ENCODE results near the gene VANGL2.
"Not testable (repeated sequence)": the region's sequence is repeated elsewhere in the genome, so short reads cannot be mapped to it uniquely, and the experiment has no call there.

The VANGL2 gene

GRCh38 chr1:160370561-160371345, 29.6 kb upstream of the VANGL2 start:
- DNase-seq = no peak

GRCh38 chr1:160371346-160371631, 29.1 kb upstream of the VANGL2 start:
- DNase-seq = no peak

GRCh38 chr1:160371756-160372155, 28.6 kb upstream of the VANGL2 start:
- no peak for DNase-seq

GRCh38 chr1:160373696-160374095, 26.7 kb upstream of the VANGL2 start:
- DNase-seq = no peak

GRCh38 chr1:160374306-160375110, 25.9 kb upstream of the VANGL2 start:
- no peak for DNase-seq

GRCh38 chr1:160375788-160376524, 24.4 kb upstream of the VANGL2 start:
- DNase-seq = no peak

- DNase-seq = peak; percentile 82
These were observed 23.7 kb upstream of the VANGL2 start for GRCh38 chr1:160376525-160377131.

- DNase-seq = no peak
These were observed 22.7 kb upstream of the VANGL2 start for GRCh38 chr1:160377585-160378206.

GRCh38 chr1:160384812-160385211, 15.6 kb upstream of the VANGL2 start:
- DNase-seq = not testable (repeated sequence)

GRCh38 chr1:160388406-160388805, 12.0 kb upstream of the VANGL2 start:
- not testable (repeated sequence) for DNase-seq

GRCh38 chr1:160394673-160395072, 5.7 kb upstream of the VANGL2 start:
- no peak for DNase-seq

- DNase-seq = no peak
These were observed 2.7 kb upstream of the VANGL2 start for GRCh38 chr1:160397651-160398050.

- DNase-seq = no peak
These were observed 1.5 kb upstream of the VANGL2 start for GRCh38 chr1:160398823-160399222.

GRCh38 chr1:160399544-160400222, 681 bp upstream of the VANGL2 start:
- no peak for DNase-seq

GRCh38 chr1:160400646-160401486, 502 bp downstream of the VANGL2 start:
- peak; percentile 45 for DNase-seq

- DNase-seq = peak; percentile 39
These were observed 1.1 kb downstream of the VANGL2 start for GRCh38 chr1:160401487-160401805.

- DNase-seq = no peak
These were observed 1.8 kb downstream of the VANGL2 start for GRCh38 chr1:160402001-160402795.

GRCh38 chr1:160403244-160403643, 2.9 kb downstream of the VANGL2 start:
- no peak for DNase-seq

GRCh38 chr1:160404094-160404493, 3.7 kb downstream of the VANGL2 start:
- no peak for DNase-seq

- no peak for DNase-seq
These were observed 5.0 kb downstream of the VANGL2 start for GRCh38 chr1:160405331-160405877.
